ENCODE measurements around the gene GAPVD1. TPM values are rescaled to one million over a fixed set of nuclear protein-coding genes. Genes with fewer than 3 reads are reported as not detected.

Gene GAPVD1
- total RNA-seq, 1 experiment from 2014 or later, result 53.1 TPM

- TF ChIP-seq CEBPB (IDR thresholded peaks at IDR 0.05; ENCODE audit: low read depth) (no peak), CTCF (IDR thresholded peaks at IDR 0.05 in 2 of 3, conservative IDR thresholded peaks at IDR 0.05 in 1 of 3; ENCODE audit: borderline replicate concordance in 1 of 3, insufficient read depth in 1 of 3, low read depth in 2 of 3, low read length in 2 of 3) (no peak), SP1 (IDR thresholded peaks at IDR 0.05; ENCODE audit: low read depth) (no peak), JUND (IDR thresholded peaks at IDR 0.05) (no peak), ZFX (IDR thresholded peaks at IDR 0.05) (no peak), YY1 (IDR thresholded peaks at IDR 0.05; ENCODE audit: extremely low read depth, insufficient replicate concordance, low read depth, low read length) (no peak), ZBTB33 (IDR thresholded peaks at IDR 0.05; ENCODE audit: extremely low read depth, insufficient replicate concordance, low read length) (no peak), REST (IDR thresholded peaks at IDR 0.05; ENCODE audit: low read depth) (no peak), CBX3 (IDR thresholded peaks at IDR 0.05; ENCODE audit: low read depth) (no peak), ZNF274 (IDR thresholded peaks at IDR 0.05; ENCODE audit: low read depth, low read length) (no peak)
- Histone ChIP-seq H3K9me3 (ENCODE audit: control insufficient read depth in 1 of 2, insufficient read depth in 1 of 2, low read depth in 1 of 2, low read length in 2 of 2) (no peaks in the 10 kb centered on the region), H3K79me2 (ENCODE audit: insufficient read depth, low read length) (0 out of 2 replicates have a peak, but pooled peaks cover 6% of the 10 kb centered on the region), H3K27ac (ENCODE audit: low read depth, low read length) (no peak overlapping the region), H3K4me3 (replicated peaks in 1 of 2; ENCODE audit: low read depth in 1 of 2, low read length in 2 of 2) (no peak overlapping the region), H3K4me1 (ENCODE audit: control insufficient read depth in 1 of 2, insufficient read depth in 2 of 2, low read length in 2 of 2) (peaks cover 23 to 38% of the 10 kb centered on the region in 2 experiments), H3K9me2 (ENCODE audit: insufficient read depth) (no peaks in the 10 kb centered on the region), H3K36me3 (ENCODE audit: control insufficient read depth in 1 of 2, insufficient read depth in 2 of 2, low read length in 2 of 2) (no peaks in the 10 kb centered on the region), H3K9ac (ENCODE audit: low read length) (no peak overlapping the region), H3K4me2 (ENCODE audit: low read length) (0 out of 2 replicates have a peak overlapping the region, but pooled peaks have one; percentile 14), H2AFZ (ENCODE audit: low read depth, low read length, poor library complexity, severe bottlenecking) (no peak overlapping the region), H4K20me1 (ENCODE audit: insufficient read depth) (no peaks in the 10 kb centered on the region), H3K27me3 (ENCODE audit: insufficient read depth, low read length) (no peaks in the 10 kb centered on the region)
- ChIA-PET CTCF (no interaction called here), POLR2A (interaction anchor here (0.7 kb wide), 1 partner anchor 133 kb away, joined by 3 read pairs; no protein-coding TSS in a partner anchor), RAD21 (ENCODE audit: low non-redundant PET in 1 of 2, low total read pairs in 2 of 2, uncharacterized antibody in 2 of 2, unreplicated experiment in 2 of 2) (no interaction called here)
- ATAC-seq (no peak), DNase-seq (ENCODE audit: low read depth, low spot score) (no peak)
- no TSS peak for BruUV-seq (replicated peaks)
- intact Hi-C loops (cut with micrococcal nuclease), result no loop called here
Measured at GRCh38 chr9:125246261-125246667, 15.4 kb upstream of the GAPVD1 start.
